Endothelial cell of umbilical vein (primary cell): ENCODE results near the gene NGF.

Experiments
- EZH2 ChIP-seq: IDR thresholded peaks from 2 replicates; pipeline ENCODE4 v1.6.1; 2012; ENCODE audit warnings: borderline replicate concordance, low read depth, mild to moderate bottlenecking, moderate library complexity, low read length, inconsistent platforms; ENCODE audit not compliant: severe bottlenecking
- GATA2 ChIP-seq: IDR thresholded peaks from 2 replicates; pipeline ENCODE4 v1.7.0; 2011; ENCODE audit warnings: low read depth, mild to moderate bottlenecking, moderate library complexity, mixed read lengths, low read length; ENCODE audit not compliant: insufficient read length, insufficient read depth
- MYC ChIP-seq: IDR thresholded peaks from one replicate; pipeline ENCODE4 v1.6.1; 2011; ENCODE audit warnings: mild to moderate bottlenecking, low read depth, low read length
- POLR2A ChIP-seq: IDR thresholded peaks from 2 replicates; pipeline ENCODE4 v1.6.1; 2012; ENCODE audit warnings: low read depth, mild to moderate bottlenecking, control low read depth, low read length
- POLR2AphosphoS5 ChIP-seq: IDR thresholded peaks from 2 replicates; pipeline ENCODE4 v1.6.1; 2012; ENCODE audit warnings: low read depth, mild to moderate bottlenecking, control low read depth, low read length, moderate library complexity; ENCODE audit not compliant: insufficient read depth
- TF ChIP-seq, protein P1 (sequence below), 2 donors: IDR thresholded peaks; 1 replicate in 1 of 2; 2 replicates in 1 of 2; pipeline ENCODE4 v1.5.1; 2011; ENCODE audit warnings: low read length in 2 of 2, mild to moderate bottlenecking in 2 of 2, moderate library complexity in 2 of 2, control low read depth in 1 of 2, inconsistent platforms in 1 of 2, low read depth in 1 of 2; ENCODE audit not compliant: insufficient read depth in 1 of 2; ENCODE audit errors: extremely low read depth in 1 of 2

GRCh38 chr1:115288591-115289198, 49.4 kb downstream of the NGF start:
- TF ChIP-seq, protein P1, sequence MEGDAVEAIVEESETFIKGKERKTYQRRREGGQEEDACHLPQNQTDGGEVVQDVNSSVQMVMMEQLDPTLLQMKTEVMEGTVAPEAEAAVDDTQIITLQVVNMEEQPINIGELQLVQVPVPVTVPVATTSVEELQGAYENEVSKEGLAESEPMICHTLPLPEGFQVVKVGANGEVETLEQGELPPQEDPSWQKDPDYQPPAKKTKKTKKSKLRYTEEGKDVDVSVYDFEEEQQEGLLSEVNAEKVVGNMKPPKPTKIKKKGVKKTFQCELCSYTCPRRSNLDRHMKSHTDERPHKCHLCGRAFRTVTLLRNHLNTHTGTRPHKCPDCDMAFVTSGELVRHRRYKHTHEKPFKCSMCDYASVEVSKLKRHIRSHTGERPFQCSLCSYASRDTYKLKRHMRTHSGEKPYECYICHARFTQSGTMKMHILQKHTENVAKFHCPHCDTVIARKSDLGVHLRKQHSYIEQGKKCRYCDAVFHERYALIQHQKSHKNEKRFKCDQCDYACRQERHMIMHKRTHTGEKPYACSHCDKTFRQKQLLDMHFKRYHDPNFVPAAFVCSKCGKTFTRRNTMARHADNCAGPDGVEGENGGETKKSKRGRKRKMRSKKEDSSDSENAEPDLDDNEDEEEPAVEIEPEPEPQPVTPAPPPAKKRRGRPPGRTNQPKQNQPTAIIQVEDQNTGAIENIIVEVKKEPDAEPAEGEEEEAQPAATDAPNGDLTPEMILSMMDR (IDR thresholded peaks at IDR 0.05; ENCODE audit: extremely low read depth in 1 of 2, insufficient read depth in 1 of 2, low read depth in 1 of 2, low read length in 2 of 2): no peak
- TF ChIP-seq MYC: no peak
- TF ChIP-seq GATA2: no peak
- no peak for TF ChIP-seq EZH2
- no peak for TF ChIP-seq POLR2A
- TF ChIP-seq POLR2AphosphoS5: no peak
